ENCODE measurements around the gene BBC3. TPM values are rescaled to one million over a fixed set of nuclear protein-coding genes. Genes with fewer than 3 reads are reported as not detected.

Gene BBC3
- total RNA-seq, 2 experiments from 2014 or later, result 13.8 to 14.6 TPM

GRCh38 chr19:47186446-47187334 is 44.3 kb downstream of the BBC3 start:
- ChIA-PET POLR2A (interaction anchor here (0.9 to 4.0 kb wide), 18 partner anchors 9 to 152 kb away, joined by 3 to 29 read pairs (median 6); partner anchors contain the start of genes CCDC9 and ZC3H4), CTCF (interaction anchor here (0.5 to 5.1 kb wide), 21 partner anchors 9 to 173 kb away, joined by 3 to 52 read pairs (median 5); partner anchors contain the start of genes INAFM1 and ZC3H4)
- peaks cover 83% of the 10 kb centered on the region for H3K4me1 Mint-ChIP-seq (ENCODE audit: low read depth)
- peak; percentile 93 for DNase-seq
- H3K9me3 Mint-ChIP-seq, result no peaks in the 10 kb centered on the region
- H3K27me3 Mint-ChIP-seq, result no peaks in the 10 kb centered on the region
- peak overlapping the region; percentile 27 for H3K4me3 Mint-ChIP-seq
- H3K27ac Mint-ChIP-seq, result peak overlapping the region; percentile 88
- H3K36me3 Mint-ChIP-seq, result peaks cover 53% of the 10 kb centered on the region
- intact Hi-C loops (cut with micrococcal nuclease), result loop anchor here (1.0 to 5.0 kb wide), 8 partner anchors 10 to 398 kb away; partner anchors contain the start of genes SLC1A5 and ZC3H4

DNA sequence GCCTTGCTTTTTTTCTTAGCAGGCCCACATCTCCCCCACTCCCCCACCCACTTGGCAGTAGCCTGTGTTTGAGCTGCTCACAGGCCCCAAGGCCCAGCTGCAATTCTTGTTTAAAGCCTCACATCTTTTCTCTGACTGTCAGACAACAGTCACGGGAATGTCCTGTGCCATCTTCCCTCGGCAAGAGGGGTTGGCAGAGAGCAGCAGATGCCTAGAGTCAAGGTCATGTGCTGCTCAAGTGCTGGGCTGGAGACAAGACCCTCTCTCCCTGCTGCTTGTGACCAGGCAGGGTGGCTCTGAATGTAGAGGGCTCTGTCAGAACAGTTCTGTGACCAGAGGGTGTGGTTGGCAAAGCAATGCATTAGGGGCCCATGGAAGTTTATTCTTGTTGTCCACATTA is 47.4 kb downstream of the BBC3 start:
- no peak for DNase-seq
- intact Hi-C loops (cut with micrococcal nuclease), result no loop called here

DNA sequence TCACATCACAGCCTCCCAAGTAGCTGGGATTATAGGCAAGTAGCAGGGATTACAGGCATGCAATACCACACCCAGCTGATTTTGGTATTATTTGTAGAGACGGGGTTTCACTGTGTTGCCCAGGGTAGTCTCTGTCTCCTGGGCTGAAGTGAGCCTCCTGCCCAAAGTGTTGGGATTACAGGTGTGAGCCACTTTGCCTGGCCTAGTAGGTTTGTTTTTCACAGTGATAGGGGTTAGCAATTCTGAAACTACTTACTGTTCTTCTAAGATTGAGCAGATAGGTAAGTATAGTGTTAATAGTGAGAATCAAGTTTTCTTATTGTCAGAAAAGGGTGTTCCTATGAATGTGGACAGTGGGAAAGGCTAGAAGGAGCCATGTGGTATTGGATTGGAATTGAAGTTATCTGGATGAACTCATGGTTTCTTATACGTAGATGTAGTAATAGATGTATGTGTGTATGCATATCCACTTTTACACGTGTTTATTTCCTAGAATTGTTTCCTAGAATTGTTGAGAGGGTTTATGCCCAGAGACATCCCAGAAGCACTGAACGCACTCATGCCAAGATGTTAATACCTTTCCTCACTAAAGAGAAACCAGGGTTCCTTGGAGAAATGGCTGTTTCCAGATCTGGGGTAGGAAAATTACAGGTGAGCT is 51.2 kb downstream of the BBC3 start:
- Mint-ChIP-seq H3K9me3 (no peaks in the 10 kb centered on the region), H3K27me3 (no peaks in the 10 kb centered on the region), H3K4me1 (ENCODE audit: low read depth) (peaks cover 81% of the 10 kb centered on the region), H3K36me3 (peaks cover 61% of the 10 kb centered on the region), H3K27ac (peak overlapping the region; percentile 77), H3K4me3 (no peak overlapping the region)
- POLR2A ChIA-PET, result no interaction called here
- intact Hi-C loops (cut with micrococcal nuclease), result loop anchor here (1.0 kb wide), 1 partner anchor 62 kb away; no protein-coding TSS in a partner anchor
- CTCF ChIA-PET, result interaction anchor here (0.6 to 5.0 kb wide), 5 partner anchors 8 to 363 kb away, joined by 3 to 41 read pairs (median 28); no protein-coding TSS in a partner anchor
- peak; percentile 51 for DNase-seq

More for the DNA sequence above, 47.4 kb downstream of the BBC3 start:
- Mint-ChIP-seq H3K4me3 (no peak overlapping the region), H3K27ac (peak overlapping the region; percentile 62), H3K9me3 (no peaks in the 10 kb centered on the region), H3K36me3 (peaks cover 48% of the 10 kb centered on the region), H3K27me3 (no peaks in the 10 kb centered on the region), H3K4me1 (ENCODE audit: low read depth) (peaks cover 76% of the 10 kb centered on the region)
- ChIA-PET CTCF (interaction anchor here (5.1 kb wide), 1 partner anchor 26 kb away, joined by 50 read pairs; no protein-coding TSS in a partner anchor), POLR2A (no interaction called here)

GRCh38 chr19:47176627-47177090 is 54.3 kb downstream of the BBC3 start:
- Mint-ChIP-seq H3K36me3 (peaks cover 62% of the 10 kb centered on the region), H3K27ac (peak overlapping the region; percentile 90), H3K9me3 (no peaks in the 10 kb centered on the region), H3K27me3 (no peaks in the 10 kb centered on the region), H3K4me1 (ENCODE audit: low read depth) (peaks cover 61% of the 10 kb centered on the region), H3K4me3 (peak overlapping the region; percentile 49)
- intact Hi-C loops (cut with micrococcal nuclease), result loop anchor here (1.0 kb wide), 3 partner anchors 10 to 17 kb away; no protein-coding TSS in a partner anchor
- DNase-seq, result peak; percentile 64
- CTCF ChIA-PET, result interaction anchor here (1.1 to 5.0 kb wide), 9 partner anchors 11 to 234 kb away, joined by 4 to 41 read pairs (median 9); partner anchors contain the start of genes DHX34 and SAE1
- POLR2A ChIA-PET, result interaction anchor here (0.9 to 2.6 kb wide), 7 partner anchors 10 to 390 kb away, joined by 3 to 29 read pairs (median 7); no protein-coding TSS in a partner anchor

DNA sequence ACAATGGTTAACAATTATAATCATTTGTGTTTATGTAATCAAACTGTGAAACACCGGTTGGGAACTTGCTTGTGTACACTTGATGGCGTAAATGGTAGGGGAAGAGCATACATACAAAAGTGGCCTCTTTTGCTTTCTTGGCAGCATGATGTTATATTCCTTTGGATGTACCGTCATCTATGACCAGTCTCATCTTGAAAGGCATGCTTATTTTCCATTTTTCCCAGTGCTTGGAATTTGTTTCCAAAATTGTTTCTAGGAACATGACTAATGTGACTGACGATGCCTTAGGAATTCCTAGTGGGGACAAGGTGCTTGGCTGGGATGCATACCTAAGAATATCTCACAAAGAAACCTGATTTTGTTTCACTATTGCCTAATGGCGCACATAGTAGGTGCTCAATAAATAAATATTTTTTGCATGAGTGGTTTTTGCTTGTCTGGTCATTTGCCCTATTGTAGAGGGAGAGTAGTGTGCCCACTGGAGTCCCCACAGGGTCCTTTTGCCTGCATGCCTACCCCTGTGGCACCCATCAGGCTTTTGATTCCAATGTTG is 54.9 kb downstream of the BBC3 start:
- peaks cover 62% of the 10 kb centered on the region for H3K36me3 Mint-ChIP-seq
- CTCF ChIA-PET, result interaction anchor here (1.1 to 5.0 kb wide), 7 partner anchors 11 to 234 kb away, joined by 4 to 41 read pairs (median 9); partner anchors contain the start of gene SAE1
- H3K27me3 Mint-ChIP-seq, result no peaks in the 10 kb centered on the region
- H3K4me1 Mint-ChIP-seq (ENCODE audit: low read depth), result peaks cover 61% of the 10 kb centered on the region
- no peak for DNase-seq
- intact Hi-C loops (cut with micrococcal nuclease), result loop anchor here (1.0 kb wide), 3 partner anchors 10 to 17 kb away; no protein-coding TSS in a partner anchor
- H3K4me3 Mint-ChIP-seq, result peak overlapping the region; percentile 49
- peak overlapping the region; percentile 90 for H3K27ac Mint-ChIP-seq
- POLR2A ChIA-PET, result interaction anchor here (0.9 to 2.6 kb wide), 6 partner anchors 10 to 68 kb away, joined by 3 to 29 read pairs (median 8); no protein-coding TSS in a partner anchor
- no peaks in the 10 kb centered on the region for H3K9me3 Mint-ChIP-seq

- POLR2A ChIA-PET, result no interaction called here
- H3K9me3 Mint-ChIP-seq, result no peaks in the 10 kb centered on the region
- DNase-seq, result no peak
- peak overlapping the region; percentile 38 for H3K27ac Mint-ChIP-seq
- peaks cover 59% of the 10 kb centered on the region for H3K36me3 Mint-ChIP-seq
- intact Hi-C loops (cut with micrococcal nuclease), result no loop called here
- H3K4me1 Mint-ChIP-seq (ENCODE audit: low read depth), result peaks cover 37% of the 10 kb centered on the region
- no peaks in the 10 kb centered on the region for H3K27me3 Mint-ChIP-seq
- CTCF ChIA-PET, result interaction anchor here (1.3 kb wide), 1 partner anchor 38 kb away, joined by 4 read pairs; no protein-coding TSS in a partner anchor
- no peak overlapping the region for H3K4me3 Mint-ChIP-seq
These were observed 58.1 kb downstream of the BBC3 start for GRCh38 chr19:47172666-47173455.

Small RNA genes within 50 kb of the gene (microRNA-seq; reads per million reads assigned to microRNA genes)
- gene MIR3190 (ENCODE audit: borderline microRNAs expressed, borderline number of aligned reads, borderline replicate concordance) (not detected), gene MIR3191 (ENCODE audit: borderline microRNAs expressed, borderline number of aligned reads, borderline replicate concordance) (not detected)

Other genes with a start within 250 kb of the BBC3 start
- gene NPAS1, start 211.4 kb downstream of the BBC3 start, total RNA-seq, result not detected
- gene TMEM160, start 182.6 kb downstream of the BBC3 start, total RNA-seq, result 10 to 100 TPM; 62.8 to 69.8 TPM
- gene ZC3H4, start 117.4 kb downstream of the BBC3 start, total RNA-seq, result 10 to 100 TPM; 77.1 to 78.6 TPM
- 100 to 1,000 TPM; 154 to 157 TPM for gene SAE1, start 100.4 kb downstream of the BBC3 start, total RNA-seq
- gene CCDC9, start 25.3 kb upstream of the BBC3 start, total RNA-seq, result 10 to 100 TPM; 32.7 to 39.1 TPM
- gene INAFM1, start 43.7 kb upstream of the BBC3 start, total RNA-seq, result 10 to 100 TPM; 12.4 to 13.7 TPM
- gene C5AR1, start 78.7 kb upstream of the BBC3 start, total RNA-seq, result under 1 TPM in 1 of 2 experiments, not detected in 1; 0.48 TPM
- gene C5AR2, start 101.0 kb upstream of the BBC3 start, total RNA-seq, result under 1 TPM; 0.05 to 0.07 TPM
- 10 to 100 TPM; 12.7 to 15.7 TPM for gene DHX34, start 118.1 kb upstream of the BBC3 start, total RNA-seq
- under 1 TPM; 0.26 to 0.63 TPM for gene MEIS3, start 188.3 kb upstream of the BBC3 start, total RNA-seq
- gene SLC8A2, start 240.7 kb upstream of the BBC3 start, total RNA-seq, result under 1 TPM in 1 of 2 experiments, not detected in 1; 0.14 TPM